CD4-positive, alpha-beta T cell treated with Interleukin-4 for 4 hours (primary cell): Measurements from ENCODE around the gene TSKS.
"Not testable (repeated sequence)": the region's sequence is repeated elsewhere in the genome, so short reads cannot be mapped to it uniquely, and the experiment has no call there.

ENCODE experiments used
- DNase-seq: peaks from one replicate; pipeline ENCODE4 v3.0.0-alpha.2; 2020

The TSKS gene

DNA sequence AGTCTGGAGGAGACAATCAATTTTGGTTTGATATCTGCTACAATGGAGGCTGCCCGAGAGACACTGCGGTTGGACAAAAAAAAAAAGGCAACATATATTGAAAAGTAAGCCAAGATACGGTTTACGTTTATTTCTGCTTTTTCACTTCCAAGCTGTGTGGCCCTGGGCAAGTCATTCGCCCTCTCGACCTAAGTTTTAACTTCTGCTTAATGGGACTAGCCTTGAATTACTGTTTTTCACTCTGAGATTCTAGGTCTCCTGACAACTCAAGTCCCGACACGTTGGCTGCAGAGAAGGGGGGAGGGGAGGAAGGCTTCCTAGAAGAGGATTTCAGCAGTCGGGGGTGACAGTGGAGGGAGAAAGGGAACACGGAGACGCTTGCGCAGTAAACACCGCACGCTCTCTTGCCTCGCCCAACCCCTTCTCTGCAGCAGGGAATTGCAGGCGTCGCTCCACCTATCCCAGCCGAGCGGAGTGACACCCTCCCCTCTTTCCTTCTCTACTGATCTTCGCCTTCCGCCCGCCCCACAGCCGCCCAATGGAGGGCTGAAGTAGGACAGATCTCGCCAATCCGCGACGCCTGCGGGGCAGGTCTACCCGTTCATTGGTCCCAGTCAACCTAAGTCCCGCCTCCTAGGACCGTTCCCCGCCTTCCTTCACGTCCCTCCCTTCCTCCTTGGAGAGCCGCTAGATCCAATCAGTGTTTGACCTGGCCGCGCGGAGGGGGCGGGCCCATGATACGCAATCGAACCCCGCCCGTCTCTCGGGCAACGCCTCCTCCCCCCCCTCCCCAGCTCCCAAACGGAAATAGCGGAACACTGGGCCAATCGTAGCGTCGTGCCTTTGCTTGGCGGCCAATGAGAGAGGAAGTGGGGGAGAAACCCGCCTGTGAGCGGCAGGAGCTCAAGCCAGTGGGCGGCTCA, 3.2 kb upstream of the TSKS start:
- peak; percentile 100 for DNase-seq

DNA sequence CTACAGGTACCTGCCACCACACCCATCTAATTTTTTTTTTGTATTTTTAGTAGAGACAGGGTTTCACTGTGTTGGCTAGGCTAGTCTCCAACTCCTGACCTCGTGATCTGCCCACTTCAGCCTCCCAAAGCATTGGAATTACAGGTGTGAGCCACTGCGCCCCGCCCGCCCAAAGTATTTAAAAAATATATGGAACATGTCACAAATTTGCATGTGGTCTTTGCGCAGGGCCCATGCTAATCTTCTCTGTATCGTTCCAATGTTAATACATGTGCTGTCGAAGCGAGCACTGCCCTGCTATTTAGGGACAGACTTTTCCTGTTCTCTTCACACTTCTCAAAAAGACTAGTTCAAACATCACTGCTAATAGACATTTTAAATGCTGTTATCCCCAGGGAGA, 1.2 kb upstream of the TSKS start:
- DNase-seq = no peak

DNA sequence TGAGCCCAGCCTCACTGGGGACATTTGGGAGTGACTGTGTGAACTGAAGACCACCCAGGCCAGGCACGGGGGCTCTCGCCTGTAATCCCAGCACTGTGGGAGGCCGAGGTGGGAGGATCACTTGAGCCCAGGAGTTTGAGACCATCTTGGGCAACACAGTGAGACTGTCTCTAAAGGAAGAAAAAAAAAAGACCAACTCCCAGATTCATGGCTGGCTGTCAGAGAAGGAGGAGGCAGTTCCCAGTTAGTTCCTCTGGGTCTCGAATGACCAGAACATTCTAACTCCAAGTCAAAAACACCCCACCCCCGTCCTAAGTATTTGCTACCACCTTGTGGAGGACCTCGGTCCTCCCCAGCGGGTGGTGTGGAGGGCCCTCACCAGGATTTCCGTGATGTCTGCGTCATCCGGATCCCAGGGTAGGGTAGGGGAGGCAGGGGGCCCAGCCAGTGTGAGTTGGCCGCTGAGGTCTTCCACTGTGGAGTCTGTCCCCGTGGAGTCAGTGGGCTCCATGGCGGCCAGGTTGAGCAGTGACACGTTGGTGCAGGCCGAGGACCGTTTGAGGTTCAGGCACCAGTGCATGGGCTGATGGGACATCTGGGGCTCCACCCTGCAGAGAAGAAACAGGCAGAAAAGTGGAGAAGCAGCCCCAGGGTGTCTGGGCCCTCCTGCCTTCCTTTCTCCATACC, 1.3 kb downstream of the TSKS start:
- no peak for DNase-seq

DNA sequence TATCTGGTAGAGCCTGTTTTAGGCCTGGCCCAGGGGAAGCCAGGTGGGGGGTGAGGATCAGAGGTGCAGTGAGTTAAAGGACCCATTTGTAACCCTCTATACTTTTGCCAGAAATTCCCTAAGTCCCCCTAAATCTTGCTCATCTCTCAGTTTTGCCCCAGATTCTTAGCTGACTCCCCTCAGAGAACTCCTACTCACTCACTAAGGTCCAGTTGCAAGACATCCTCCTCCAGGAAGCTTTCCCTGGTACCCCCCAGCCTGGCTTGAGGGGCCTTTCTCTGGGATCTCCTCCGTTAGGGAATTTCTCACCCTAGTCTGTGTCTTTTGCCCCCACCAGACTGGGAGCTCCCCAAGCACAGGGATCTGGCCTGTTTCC, 1.9 kb downstream of the TSKS start:
- DNase-seq = no peak

DNA sequence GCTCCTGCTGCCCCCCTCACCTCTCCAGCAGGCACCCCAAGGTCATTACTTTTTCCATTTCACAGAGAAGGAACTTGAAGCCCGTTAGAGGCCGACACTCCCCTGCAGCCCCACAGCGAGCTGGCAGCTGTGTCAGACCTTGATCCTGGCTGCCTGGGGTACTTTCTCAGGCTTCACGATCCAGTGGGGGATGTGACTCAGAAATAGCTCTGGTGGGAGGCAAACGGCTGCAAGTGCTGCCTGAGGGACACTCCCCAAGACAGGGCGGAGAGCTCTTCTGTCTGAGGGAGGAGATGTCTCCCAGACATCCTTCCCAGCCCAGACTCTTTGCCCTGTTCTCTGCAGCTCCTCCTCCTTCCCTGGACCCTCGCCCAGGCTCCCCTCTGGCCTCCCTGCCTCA, 4.8 kb downstream of the TSKS start:
- no peak for DNase-seq

DNA sequence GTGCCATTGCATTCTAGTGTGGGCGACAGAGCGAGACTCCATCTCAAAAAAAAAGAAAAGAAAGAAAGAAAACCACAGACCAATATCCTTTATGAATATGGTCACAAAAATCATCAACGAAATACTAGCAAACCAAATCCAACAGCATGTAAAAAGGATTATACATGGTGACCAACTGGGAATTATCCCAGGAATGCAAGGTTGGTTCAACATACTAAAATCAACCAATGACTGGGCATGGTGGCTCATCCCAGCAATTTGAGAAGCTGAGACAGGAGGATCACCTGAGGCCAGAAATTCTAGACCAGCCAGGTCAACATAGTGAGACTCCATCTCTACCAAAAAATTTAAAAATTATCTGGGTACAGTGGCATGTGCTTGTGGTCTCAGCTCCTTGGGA, 7.2 kb downstream of the TSKS start:
- no peak for DNase-seq

DNA sequence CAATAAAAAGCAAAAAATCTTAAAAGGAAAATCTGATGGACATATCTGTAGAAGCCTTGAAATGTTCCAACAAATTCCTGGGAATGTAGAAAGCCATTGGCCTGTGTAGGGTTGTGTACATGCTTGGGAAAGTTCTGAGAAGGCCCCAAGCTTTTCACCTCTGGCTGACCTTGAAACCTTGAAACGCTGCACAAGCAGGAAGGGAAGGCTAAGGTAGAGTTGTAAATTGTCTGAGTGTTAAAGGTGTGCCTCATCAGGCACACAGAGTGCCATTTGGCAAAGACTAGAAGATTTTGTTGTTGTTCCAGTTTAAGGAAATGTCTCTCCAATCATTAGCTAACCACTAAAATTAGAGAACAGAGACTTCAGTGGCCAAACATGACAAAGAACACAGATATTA, 10.4 kb downstream of the TSKS start:
- DNase-seq = no peak

DNA sequence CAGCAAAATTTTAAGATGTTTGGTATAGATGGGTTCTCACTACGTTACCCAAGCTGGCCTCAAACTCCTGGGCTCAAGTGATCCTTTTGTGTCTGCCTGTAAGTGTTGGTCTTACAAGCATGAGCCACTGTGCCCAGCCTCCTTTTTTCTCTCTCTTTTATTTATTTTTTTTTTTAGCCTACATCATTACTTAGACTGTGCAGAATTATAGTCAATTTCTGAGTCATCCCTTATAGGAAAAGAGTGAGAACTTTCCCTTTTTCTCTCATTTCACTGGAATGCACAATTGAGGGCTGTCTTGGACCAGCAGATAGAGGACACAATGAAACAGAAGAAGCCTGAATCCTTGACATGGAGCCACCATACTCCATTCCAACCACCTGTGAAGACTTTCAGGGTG, 13.3 kb downstream of the TSKS start:
- DNase-seq = no peak

DNA sequence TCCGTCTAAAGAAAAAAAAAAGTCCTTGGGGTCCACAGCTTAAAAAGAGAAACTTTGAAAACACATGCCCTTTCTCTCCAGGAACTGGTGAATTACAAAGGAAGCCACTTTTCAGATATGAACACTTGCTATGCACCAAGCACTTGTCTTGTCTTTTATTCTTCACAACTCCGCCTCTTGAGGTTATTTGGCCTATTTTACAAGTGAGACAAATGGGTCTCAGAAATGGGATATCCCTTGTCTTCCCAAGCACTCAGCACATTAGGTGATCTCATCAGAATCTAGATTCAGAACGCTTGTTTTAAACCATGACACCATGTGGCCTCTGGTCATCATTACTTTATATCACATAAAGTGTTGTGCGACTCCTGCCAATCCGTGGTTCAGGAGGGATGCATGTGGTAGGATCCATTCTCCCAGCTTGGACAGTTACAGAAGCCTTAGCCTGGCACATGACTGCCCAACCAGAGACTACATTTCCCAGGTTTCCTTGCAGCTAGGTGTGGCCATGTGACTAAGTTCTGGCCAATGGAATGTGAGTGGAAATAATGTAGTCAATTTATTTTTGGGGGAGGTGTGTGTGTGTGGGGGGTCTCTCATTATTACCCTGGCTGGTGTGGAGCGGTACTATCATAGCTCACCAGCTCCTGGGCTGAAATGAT, 13.9 kb downstream of the TSKS start:
- DNase-seq = no peak

DNA sequence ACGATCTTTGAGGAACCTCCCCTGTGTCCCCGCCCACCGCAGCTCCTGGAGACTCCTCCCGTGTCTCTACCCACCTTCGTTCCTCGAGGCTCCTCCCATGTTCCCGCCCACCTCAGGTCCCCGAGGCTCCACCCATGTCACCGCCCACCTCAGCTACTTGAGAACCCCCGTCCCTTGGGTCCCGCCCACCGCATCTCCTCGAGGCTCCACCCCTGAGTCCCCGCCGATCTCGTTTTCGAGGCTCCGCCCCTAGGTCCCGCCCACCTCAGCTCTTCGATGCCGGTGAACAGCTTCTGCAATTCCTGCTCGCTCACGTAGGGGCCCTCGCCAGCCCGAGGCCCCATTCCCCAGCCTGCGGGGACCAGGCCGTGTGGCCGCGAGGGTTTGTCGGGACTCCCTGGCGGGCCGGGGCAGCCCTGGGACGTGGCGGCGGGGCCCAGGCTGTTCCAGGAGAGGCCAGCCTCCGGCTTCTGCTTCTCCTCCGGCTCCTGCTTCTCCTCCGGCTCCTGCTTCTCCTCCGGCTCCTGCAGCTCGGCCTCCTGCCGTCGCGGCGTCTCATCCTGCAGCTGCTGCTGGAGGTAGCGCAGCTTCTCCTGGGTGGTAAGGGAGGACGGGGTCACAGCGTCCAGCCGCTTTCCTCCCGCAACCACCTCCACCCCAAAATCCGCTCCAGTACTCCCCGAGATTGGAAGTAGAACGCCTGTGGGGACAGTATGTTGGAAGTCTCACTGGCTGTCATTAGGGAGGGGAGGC, 16.7 kb downstream of the TSKS start:
- peak; percentile 35 for DNase-seq

DNA sequence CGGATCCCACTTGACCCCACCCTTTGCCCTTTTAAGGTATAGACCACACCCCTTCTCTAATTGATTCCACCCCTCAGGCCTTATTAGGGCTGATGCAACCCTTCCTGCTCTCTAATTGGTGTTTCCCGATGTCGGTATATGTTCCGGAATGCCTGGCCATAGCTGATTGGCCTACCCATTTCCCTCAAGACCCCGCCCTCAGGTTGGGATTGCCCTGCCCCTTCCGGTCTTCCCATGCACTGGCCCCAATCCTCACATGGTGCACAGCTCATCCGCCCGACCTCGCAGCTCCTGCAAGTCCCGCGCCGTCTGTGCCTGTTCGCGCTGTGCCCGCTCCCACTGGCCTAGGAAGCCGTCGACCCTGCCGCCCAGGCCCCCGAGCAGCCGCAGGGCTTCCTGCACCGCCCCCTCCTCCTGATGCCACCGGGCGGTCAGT, 18.1 kb downstream of the TSKS start:
- DNase-seq = no peak

DNA sequence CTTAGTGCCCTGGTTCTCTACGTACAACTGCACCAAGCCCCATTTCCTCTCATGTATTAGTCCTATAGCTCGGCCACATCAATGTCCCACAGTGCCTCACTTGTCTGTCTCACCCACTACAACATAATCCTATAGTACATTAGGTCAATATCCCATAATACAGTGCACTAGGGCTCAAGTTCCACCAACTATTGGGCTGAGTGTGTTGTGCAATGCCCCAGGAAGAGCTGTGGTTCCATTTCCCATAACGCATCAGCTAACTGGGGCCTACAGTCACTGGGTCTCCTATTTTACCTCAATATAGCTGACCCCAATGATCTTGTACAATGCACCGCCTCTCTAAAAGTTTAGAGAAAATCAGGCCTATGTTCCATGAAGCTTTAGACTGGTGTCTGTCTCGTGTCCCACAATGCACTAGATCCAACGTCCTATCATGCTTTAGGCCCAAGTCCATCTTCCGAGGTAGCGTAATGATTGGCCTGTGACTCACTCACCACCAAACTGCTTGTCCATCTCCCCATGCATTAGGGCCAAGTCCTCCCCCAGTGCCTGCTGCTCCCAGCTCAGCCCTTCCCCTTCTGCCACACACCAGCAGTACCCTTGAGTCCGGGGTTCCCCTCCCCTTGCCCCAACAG, 21.8 kb downstream of the TSKS start:
- no peak for DNase-seq

DNA sequence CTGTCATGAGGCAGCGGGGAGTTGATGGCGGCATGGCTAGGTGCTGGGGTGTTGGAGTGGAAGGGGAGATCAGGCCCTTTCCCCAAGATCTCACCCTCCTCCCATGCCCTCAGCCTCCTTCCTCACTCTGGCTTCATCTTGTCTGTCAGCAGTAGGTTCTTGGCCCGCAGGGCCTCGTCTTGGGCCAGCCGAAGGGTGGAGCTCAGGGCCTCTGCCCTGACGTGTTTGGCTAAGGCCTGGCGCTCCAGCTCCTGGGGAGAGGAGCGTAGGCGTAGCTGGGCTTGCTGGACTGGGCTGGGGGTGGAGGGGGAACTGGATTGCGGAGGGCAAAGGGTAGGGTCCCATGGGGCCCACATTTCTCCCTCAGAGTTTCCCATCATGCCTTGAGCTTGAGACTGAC, 23.2 kb downstream of the TSKS start:
- DNase-seq = no peak

DNA sequence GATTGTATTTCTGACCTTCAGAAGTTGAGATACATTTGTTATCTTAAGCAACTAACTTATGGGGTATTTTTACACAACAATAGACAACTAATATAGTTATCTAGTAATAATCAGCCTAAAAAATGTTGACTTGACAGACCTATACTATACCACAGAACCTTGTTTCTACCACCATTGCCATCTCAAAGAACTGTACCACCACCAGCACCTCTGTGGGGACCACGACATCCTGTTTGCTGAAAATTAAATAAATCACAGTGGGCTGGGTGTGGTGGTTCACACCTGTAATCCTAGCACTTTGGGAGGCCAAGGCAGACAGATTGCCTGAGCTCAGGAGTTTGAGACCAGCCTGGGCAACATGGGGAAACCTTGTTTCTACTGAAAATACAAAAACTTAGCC, 24.0 kb downstream of the TSKS start:
- no peak for DNase-seq

DNA sequence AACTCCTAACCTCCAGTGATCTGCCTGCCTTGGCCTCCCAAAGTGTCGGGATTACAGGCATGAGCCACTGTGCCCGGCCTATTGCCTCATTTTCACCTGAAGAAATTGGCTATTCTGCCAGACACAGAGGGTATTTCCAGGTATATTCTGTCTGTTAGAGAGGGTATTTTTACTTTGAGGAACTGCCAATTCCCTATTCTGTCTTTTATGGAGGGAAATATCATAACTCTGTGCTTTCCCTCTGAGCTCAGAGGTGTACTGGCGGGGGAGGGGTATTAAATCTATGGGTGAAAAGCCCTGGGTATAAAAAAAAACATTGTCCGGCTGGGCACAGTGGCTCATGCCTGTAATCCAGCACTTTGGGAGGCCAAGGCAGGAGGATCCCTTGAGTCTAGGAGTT, 24.8 kb downstream of the TSKS start:
- DNase-seq = no peak

DNA sequence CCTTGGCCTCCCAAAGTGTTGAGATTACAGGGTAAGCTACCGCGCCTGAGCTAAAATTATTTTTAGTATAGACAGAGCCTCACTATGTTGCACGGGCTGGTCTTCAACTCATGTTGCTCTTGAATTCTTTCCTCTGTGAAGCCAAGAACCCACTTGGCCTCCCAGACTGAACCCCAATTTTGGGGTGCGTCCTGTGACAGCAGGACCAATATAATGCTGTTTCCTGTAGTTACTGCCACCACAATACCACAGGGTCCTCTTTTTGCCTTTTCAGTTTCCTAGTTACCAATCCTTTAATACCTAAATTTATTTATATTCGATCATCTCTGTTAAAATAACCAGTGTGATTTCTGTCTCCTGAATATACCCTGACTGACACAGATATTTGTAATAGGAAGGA, 32.9 kb downstream of the TSKS start:
- DNase-seq = no peak

DNA sequence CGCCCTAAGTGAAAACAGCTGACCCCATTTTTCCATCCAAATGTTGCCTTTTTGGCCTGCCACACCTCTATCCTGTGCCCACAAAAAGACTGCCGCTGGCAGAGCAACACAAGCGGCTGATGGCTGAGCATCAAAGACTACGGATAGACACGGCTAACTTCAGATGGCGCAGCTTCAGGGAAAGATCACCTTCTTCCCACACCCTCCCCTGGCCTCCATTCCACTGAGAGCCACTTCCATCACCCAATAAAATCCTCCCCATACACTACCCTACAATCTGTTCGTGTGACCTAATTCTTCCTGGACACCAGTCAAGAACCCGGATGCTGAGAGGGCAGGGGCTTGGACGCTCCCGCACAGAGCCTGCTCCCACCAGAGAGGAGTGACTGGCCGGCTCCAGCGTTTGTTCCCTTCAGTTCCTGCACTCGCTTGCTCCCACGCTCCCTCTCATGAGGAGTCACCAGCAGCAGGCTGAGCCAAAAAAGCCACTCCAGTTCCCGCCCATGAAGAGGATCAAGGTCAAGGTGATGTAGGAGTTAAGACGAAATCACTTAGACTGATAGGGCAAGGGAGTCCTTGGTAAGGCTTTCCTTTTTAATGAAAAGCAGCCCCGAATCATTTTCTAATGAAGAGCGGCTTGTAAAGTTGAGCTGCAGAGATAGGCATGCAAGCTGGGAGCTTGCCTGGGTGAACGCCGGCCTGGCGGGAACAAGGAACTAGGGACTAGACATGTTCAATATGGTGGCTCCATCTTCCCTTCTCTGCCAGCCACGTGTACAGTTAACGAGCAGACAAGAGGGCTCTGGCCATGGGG, 35.7 kb downstream of the TSKS start:
- DNase-seq = no peak

DNA sequence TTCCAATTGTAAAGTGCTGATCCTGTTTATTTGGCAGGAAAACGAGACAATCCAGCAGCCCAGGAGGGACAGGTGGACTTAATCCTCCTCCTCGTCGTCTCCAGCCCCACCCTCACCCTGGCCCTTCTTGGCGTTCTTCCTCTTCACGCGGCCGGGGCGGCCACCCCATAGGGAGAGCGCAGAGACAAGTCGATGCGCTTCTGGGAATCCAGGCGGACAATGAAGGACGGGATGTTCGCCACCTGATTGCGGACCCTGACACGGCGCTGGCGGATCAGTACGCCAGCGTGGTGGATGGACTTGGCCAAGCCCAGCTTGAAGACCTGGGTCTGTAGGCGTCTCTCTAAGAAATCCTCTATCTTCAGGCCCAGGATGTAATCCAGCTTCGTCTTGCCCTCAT, 43.7 kb downstream of the TSKS start:
- DNase-seq = not testable (repeated sequence)

DNA sequence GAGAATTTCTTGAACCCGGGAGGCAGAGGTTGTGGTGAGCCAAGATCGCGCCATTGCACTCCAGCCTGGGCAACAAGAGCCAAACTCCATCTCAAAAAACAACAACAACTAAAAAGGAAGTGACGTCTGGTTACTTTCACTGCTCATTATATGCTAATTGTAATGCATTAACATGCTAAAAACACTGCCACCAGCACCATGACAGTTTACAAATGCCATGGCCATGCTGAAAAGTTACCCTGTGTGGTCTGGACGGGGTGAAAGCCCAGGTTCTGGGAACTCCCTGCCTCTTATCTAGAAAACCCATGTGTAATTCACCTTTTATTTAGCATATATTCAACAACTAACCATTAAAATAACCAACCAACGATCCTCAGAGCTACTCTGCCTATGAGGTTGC, 44.1 kb downstream of the TSKS start:
- no peak for DNase-seq

DNA sequence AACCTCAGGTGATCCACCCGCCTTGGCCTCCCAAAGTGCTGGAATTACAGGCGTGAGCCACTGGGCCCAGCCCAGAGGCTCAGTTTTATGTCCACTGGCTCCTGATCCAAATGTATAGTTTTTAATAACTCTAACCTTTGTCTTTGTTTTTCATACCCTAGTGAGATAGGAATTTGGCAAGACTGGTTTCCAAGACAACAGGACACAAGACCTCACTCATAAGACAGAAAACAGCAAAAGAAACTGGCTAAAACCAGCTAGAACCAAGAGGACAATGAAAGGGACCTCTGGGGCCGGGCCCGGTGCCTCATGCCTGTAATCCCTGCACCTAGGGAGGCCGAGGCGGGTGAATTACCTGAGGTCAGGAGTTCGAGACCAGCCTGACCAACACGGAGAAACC, 44.6 kb downstream of the TSKS start:
- no peak for DNase-seq

DNA sequence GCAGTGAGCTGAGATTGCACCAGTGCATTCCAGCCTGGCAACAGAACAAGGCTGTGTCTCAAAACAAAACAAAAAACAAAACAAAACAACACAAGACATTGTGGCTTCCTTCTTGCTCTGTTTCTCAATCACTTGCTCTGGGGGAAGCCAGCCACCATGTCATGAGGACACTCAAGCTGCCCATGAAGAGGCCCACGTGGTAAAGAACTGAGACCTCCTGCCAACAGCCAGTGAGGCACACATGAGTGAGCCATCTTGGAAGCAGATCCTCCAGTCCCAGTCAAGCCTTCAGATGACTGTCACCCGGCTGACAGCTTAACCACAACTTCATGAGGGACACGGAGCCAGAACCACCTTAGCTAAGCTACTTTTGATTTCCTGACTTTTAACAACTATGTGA, 47.0 kb downstream of the TSKS start:
- no peak for DNase-seq
